Left forelimb (tissue), 1 donor: ENCODE measurements around the gene ADAMTS9.
A peak's percentile ranks its signal among the peaks of the same experiment; 100 is the strongest.

ENCODE experiments used
- DNase-seq: peaks from one replicate; pipeline ENCODE4 v3.0.0-alpha.2; 2018; ENCODE audit warnings: low spot score

ADAMTS9 gene

DNA sequence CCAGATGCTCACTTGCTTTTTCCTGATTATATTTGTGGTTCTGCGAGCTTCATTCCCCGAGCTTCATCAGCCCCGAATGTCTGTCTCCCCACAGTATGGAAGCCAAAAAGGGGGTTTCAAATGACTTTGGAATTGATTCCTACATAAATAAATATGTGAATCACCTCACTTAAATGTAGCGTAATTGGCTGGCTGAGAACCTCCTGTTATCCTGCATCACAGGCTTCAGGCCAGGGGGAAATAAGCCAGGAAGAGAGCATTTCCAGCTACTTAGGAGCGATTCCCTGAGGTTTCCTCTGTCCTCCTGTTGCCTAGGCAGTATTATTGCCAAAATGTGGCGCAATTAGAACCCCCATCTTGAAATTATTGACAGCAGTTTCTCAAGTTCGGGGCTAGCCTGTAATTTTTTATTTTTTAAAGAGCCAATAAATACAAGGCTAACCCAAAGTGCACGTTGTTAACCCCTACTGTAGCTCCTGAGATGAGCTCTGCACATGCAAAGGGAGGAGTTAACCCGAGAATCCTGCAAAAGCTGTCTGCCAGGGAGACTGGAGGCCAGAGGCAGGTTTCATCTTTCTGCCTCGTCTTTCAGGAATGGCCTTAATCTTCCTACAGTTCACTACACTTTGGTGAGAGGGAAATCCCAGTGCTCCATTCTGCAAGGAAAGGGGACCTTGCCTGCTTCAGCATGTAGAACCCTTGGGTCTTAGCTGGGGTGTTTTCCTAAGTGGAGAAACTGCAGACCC is 148.2 kb downstream of the ADAMTS9 start:
- DNase-seq: peak; percentile 84

DNA sequence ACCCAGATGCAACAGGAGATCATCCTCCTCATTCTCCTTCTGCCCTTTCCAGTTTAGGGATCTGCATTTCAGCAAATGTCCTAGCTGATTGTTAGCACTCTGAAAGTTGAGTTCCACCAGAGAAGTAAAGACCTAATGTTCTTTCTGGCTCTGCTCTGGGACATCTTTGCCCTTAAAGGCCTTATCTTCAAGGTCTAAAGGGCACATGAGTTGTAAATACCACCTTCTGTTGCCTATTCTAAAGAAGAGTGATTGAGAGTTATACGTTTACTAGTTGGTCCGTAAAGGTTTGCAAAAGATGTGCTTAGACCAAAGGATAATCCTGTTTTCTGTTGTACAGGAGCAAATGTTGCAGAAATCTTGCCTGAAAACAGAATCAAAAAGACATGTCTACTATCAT is 151.6 kb downstream of the ADAMTS9 start:
- no peak for DNase-seq

DNA sequence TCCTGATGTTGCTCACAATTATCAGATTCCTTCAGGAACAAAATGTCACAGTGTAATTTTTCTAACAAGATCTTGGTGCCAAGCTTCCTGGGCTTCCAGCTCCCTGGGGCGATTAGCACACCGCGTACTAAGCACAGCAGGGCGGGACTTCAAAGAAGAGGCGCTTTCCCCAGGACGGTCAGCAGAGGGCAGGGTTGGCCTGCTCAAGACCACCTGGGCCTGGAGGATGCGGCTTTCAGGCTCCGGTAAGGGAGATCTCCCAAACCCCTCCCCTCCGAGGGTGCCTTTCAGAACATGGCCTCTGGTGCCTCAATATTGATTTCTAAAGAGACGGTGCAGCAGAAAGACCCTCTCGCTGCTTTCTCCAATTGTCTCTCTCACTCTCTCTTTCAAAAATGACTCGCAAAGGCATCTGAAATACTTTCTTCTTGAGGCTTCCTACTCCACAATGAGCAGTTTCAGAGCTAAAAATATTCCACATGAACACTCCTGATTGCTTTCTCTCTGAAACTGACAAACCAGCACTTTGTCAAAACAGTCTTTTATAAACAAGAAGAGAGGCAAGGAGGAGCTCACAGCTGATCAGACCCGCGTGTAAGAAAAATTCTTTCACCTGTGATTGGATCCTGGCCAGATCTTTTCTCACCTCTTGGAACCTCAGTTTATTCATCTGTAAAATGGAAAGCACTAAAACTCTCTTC is 154.0 kb downstream of the ADAMTS9 start:
- peak; percentile 91 for DNase-seq

DNA sequence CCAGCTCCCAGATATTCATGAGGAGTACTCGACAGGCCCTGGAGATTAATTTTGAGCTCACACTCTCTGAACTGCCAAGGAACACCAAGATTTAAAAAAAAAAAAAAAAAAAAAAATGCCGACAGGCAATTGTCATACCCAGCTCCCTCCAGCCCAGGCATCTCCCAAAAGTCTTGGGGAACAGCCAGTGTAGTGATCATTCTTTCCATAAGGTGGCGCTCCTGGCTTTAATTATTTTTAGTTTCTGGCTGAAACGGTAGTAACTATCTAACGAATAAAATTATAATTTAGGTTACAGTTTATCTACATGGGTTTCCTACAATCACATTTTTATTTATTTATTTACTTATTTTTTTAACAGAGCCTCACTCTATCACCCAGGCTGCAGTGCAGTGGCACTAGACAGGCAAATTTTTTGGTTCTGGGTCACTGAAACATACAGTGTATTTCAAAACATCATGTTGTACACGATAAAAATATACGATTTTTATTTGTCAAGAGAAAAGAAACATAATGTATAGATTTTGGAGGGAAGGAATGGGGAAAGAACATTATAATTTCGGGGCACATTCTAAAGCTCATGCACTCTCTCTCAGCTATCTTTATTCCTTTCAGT is 157.3 kb downstream of the ADAMTS9 start:
- DNase-seq: no peak

DNA sequence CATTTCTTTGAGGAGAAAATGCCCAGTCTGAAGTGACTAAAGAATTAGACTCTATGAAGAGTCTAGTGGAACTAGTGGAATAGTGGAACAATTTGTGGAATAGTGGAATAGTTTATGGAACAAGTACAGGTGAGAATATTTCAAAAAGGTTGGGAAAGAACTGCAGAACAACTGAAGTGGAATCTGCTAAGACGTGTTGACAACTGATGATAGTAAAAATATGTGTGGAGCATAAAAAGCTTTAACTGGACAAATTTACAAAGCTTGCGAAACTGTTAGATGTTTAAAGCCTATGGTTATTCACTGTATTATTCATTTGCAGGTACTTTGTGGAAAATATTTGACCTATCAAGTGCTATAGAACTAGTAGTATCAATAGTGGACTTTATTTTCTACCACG is 164.5 kb downstream of the ADAMTS9 start:
- no peak for DNase-seq

DNA sequence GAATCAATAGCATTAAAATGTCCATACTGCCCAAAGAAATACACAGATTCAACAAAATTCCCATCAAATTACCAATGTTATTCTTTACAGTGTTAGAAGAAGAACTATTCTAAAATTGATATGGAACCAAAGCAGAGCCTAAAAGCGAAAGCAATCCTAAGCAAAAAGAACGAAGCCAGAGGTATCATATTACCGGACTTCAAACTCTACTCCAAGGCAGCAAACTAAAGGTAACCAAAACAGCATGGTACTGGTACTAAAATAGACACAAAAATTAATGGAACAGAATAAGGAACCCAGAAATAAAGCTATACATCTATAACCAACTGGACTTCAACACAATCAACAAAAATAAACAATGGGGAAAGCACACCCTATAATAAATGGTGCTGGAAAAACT is 167.5 kb downstream of the ADAMTS9 start:
- no peak for DNase-seq

DNA sequence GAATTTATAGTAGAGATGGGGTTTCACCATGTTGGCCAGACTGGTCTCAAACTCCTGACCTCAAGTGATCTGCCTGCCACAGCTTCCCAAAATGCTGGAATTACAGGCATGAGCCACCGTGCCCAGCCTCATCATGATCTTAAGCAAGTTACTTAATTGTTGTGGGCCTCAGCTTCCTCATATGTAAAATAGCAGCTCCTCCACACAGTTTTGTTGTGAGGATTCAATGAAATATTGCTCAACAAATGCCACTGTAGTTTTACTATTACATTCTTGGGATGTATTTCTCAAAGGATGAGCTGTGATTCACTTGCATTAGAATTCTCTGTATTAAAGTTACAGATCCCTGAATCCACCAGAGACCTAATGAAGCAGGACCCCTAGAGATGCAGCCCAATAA is 168.8 kb downstream of the ADAMTS9 start:
- no peak for DNase-seq

DNA sequence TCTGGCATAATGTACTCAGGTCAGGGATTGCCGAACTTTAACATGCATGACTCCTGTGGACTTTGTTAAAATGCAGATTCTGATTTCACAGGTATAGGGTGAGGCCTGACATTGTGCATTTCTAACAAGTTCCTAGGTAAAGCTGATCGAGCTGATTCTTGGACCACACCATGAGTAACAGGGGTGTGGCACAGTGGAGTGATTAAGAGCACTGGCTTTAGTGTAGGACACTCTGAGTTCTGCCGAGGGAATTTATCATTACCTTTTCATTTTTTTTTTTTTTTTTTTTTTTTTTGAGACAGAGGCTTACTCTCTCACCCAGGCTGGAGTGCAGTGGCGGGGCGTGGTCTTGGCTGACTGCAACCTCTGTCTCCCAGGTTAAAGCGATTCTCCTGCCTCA is 169.3 kb downstream of the ADAMTS9 start:
- no peak for DNase-seq

DNA sequence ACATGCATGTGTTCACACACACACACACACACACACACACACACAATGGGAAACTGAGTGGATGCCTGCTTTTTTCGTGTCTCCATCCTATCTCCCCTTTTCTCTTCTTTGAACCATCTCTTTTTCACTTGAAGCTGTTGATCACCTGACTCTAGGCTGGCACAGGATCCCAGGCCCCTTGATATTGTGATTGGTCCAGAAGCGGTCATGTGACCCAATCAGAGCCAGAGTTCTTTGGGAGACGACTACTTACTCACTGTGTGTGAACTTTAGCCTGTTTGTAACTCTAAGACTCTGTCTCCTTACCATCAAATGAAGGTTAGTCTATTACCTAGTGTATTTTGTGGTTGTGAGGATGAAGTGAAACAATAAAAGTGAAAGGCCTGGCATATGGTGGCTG is 172.9 kb downstream of the ADAMTS9 start:
- no peak for DNase-seq

DNA sequence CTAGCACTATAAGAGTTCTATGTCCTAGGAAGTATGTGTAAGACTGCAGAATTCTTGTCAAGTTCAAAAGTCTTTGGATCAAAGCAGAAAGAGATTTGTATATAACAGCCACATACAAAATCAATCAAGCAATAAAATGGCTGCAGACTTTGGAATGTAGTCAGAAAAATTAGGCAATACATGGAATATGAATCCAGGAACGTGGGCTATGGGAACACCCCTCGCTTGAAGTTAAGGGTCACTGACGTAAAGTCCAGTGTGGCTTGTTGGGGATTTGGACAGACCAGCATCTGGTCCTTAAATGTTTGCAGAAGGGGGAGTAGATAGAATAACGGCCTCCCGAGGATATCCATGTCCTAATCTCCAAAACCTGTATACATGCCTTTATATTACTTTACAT is 178.6 kb downstream of the ADAMTS9 start:
- DNase-seq: no peak

DNA sequence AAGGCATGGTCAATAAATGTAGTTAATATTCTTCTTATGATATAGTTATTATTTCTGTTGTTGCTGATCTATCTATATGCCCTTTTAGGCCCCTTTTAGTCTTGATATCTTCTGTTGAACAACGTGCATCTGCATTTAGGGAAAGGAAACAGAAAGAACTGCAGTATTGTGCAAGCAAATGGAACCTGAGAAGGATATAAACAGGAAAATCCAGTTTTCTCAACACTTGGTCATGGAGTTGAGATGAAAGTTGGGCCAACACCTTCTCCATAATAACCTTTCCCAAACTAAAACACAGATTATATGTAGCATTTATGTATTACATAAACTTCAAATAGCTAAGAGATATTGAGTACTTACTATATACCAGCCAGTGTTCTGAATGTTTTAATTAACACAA is 179.7 kb downstream of the ADAMTS9 start:
- no peak for DNase-seq

DNA sequence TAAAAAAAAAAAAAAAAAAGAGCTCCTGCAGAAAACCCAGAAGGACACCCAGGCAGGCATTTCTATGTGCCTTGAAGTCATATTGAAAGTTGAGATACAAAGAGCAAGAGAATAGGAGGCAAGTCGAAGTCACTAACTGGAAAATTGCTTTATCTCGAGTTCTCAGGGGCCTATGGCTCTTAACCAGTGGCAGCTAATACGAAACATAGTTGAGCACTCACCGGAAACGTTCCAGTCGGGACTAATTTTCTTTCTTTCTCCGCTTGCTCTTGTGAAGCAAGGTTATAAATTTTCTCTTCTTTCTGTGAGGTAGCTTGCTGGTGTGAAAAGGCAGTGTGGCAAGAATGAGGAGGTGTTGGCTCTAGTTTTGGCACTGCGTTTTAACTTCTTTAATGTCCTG is 181.5 kb downstream of the ADAMTS9 start:
- DNase-seq: no peak

DNA sequence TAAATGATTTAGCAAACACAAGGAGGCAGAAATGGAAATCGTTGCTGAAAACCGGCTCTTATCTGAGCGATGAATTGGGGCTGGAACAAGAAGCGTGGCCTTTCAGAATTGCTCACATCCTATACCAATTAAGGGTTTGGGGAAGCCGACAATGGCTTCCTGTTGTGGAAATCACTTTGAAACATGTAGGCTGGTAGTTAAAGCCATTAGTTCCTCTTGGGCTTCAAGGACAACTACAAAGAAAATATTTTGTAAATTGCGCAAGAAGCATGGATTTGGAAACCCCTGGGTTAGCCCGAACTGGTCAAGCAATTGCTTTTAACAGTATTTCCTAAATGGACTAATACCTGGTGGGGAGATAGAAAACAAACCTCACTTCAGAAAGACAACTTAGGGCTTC is 182.4 kb downstream of the ADAMTS9 start:
- no peak for DNase-seq

DNA sequence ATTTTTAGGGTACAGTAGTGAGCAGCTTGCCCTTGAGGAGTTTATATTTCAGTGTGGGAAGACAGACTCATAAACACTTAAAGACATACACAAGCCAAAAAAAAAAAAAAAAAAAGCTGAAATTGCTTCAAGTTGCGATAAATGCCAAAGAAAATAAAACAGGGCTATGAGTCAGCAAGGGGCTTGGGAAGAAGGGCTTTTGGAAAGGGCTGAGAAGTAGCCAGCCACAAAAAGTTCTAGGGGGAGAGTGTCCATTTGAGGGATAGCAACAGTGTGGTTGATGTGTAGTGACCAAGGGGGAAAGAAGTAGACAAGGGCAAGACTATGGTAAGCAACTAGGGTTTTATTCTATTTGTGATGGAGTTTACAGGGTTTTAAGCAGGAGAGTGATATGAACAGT is 185.5 kb downstream of the ADAMTS9 start:
- DNase-seq: no peak

DNA sequence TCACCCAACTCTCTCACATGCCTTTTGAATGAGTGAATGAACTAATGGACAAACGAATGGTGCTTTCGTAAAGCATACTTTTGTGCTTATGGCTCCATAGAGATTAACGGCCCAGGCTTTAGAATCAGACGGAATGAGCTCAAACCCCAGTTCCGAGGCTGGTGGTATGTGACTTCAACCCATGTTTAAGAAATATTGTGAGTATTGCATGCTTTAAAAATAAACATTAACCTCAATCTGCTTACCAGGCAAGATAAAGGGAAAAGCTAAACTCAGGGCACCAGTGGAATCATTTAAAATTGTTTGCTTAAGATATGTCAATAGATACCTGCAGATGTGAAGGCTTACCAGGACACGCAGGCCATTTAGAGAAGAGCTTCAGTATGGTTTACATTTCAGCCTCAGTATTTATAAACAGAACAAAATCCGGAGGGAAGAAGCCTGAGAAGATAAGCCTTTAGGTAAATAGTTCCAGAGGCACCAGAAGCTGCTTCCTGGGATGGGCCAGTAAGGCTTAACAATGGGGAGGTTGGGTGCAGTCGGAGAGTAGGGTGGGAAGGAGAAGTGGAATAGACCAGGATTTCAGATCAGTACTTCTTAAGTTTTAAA is 186.4 kb downstream of the ADAMTS9 start:
- DNase-seq: no peak

DNA sequence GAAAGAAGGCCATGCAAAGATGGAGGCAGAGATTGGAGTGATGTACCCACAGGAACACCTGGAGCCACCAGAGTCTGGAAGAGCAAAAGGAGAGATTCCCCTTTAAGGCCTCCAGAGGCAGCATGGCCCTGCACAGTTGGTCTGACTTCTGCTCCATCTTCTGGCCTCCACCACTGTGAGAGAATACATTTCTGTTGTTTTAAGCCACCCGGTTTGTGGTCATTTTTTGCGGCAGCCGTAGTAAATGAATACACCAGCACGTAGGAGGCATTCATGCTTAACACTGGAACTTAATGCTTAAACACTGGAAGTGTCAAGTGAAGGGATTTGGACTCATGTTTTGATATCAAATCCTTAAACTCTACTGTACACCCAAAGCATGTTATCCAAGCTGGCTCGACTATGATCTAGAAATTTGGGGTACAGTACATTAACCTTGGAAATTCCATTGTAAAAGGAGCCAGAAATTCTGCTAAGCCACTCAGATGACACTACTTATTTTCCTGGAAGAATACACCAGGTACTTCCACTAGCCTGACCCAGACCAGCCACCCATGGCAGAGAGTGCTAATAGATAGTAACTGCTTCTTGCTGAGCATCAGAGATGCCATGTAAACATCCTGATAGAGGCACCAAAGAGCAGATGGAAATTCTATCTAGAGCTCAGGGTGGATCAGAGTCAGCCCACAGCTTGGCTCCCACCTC is 190.9 kb downstream of the ADAMTS9 start:
- DNase-seq: no peak

DNA sequence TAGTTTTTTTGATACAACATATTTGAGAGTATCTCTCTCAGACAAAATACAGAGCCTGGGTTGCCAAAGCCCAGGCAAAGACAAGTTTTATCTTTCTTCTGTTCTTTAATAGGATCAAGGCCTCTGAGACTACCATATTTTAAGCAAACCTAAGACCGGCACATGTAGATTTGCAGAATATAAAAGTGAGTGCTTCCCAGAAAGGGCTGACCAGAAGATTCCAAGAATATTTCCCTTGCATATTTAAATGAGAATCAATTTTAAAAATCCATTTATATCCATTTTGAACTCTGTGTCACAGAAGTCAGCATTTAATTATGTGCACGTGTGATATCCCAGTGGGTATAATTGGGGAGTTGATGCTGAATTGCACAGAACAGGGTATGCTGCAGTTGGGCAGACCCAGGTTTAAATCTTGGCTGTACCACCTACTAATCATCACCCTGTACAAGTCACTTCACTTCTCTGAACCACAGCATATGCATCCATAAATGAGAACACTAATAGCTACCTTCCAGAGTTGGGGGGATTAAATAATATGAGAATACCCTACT is 191.9 kb downstream of the ADAMTS9 start:
- DNase-seq: no peak

DNA sequence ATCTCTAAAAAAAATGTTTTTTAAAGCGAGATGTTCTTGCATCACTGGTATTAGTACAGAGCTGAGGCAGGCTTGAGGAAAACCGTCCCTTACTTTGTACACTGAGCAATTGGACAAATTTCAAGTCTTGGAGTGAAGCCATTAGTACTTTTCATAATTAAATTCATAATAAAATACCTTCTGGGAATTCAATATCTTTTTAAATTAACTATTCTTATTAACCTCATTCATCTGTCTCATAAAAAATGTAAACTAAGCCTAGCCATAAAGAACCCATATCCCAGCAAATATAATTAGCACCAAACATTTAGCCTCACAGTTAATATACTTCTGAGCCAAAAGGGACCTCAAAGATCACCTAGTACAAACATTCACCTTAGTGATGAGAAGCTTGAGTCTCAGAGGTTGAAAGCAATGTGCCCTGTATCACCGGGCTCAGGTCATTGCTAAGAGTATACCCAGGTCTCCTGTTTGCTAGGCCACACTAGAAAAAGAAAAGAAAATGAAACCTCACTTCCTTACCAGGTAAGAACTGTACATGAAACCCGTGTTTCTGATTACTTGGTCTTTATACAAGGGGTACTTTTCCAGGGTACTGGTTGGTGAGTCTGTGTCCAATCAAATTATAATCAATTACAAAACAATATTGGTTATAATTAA is 192.5 kb downstream of the ADAMTS9 start:
- DNase-seq: no peak

DNA sequence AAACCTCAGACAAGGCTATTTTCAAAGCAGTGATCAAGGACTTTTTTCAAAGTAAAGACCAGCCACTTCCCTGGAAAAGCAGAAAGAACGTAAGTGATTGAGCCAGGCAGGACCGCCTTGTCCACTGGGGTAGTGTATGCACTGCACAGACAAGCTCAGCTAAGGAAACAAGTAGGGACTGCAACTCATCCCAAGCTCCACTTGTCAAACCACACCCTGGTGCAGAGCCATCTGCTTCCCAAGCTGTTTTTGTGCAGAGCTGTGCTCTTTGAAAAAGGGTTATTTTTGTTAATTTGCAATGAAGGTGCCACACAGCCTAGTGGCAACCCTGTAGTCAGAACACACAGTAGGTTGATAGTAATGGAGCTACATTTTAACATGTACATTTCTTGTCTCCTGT is 193.3 kb downstream of the ADAMTS9 start:
- DNase-seq: no peak

DNA sequence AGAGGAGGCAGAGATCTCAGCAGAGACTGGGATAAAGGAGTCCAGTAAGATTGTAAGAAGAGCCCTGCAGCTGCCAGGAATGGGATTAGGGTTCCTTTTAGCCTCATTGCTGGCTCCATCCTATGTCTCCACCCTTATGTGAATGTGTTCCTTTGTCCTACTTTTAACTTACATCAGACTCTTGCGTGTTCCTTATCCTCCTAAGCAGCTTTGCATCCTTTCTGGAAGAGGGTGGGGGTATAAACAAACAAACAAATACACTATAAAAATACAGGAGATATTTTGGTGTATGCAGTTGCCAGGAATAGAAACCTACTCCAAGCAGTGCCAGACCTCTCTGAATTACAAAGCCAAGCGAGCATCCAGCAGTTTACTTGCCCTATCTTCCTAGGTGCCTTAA is 194.7 kb downstream of the ADAMTS9 start:
- no peak for DNase-seq

DNA sequence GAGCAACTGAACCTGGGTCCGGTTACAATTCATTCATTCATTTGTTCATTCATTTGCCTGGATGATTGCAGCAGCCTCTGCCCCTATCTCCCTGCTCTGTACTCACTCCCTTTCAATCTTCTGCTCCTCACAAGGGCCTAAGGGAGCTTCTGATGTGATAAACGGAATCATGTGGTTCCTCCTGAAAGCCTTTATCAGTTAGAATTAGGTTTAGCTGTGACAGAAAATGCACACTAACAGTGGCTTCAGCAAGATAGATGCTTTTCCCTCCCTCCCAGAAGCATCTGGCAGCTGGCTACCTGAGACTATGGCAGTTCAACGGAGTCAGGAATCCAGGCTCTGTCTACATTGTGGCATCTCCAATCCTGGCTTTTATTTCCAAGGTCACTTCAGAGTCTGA is 196.0 kb downstream of the ADAMTS9 start:
- no peak for DNase-seq
